Measurements from ENCODE around the gene ATG2B. TPM values are rescaled to one million over a fixed set of nuclear protein-coding genes. Genes with fewer than 3 reads are reported as not detected.

Gene ATG2B
- total RNA-seq, 1 donor from 2014 or later = 10.0 TPM

DNA sequence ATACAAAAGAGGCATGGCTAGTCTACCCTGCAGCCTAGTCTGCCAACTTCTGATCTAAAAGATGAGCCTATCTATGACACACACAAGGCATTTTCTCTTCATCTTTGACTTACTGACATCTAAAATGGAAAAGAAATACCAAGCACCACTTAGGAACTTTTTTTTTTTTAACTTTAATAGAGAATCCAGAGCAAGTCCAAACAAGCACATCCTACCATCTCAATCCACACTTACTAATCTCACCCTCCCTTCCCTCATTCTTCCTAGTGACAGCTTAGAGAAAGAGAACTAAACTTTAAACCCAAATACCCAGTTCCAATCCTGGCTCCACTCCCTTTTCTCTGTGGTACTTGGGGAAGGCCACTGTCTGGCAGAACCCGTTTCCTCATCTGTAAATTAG lies 75.3 kb downstream of the ATG2B start:
- peaks cover 76% of the 10 kb centered on the region for H3K36me3 ChIP-seq
- TF ChIP-seq, protein P1, sequence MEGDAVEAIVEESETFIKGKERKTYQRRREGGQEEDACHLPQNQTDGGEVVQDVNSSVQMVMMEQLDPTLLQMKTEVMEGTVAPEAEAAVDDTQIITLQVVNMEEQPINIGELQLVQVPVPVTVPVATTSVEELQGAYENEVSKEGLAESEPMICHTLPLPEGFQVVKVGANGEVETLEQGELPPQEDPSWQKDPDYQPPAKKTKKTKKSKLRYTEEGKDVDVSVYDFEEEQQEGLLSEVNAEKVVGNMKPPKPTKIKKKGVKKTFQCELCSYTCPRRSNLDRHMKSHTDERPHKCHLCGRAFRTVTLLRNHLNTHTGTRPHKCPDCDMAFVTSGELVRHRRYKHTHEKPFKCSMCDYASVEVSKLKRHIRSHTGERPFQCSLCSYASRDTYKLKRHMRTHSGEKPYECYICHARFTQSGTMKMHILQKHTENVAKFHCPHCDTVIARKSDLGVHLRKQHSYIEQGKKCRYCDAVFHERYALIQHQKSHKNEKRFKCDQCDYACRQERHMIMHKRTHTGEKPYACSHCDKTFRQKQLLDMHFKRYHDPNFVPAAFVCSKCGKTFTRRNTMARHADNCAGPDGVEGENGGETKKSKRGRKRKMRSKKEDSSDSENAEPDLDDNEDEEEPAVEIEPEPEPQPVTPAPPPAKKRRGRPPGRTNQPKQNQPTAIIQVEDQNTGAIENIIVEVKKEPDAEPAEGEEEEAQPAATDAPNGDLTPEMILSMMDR (IDR thresholded peaks at IDR 0.05; ENCODE audit: borderline replicate concordance) = no peak
- no peak for DNase-seq
- intact Hi-C loops (cut with micrococcal nuclease) = no loop called here
- H3K9me3 ChIP-seq (replicated peaks) = no peaks in the 10 kb centered on the region
- H3K4me3 ChIP-seq = no peak overlapping the region
- H3K27ac ChIP-seq (replicated peaks) = no peak overlapping the region
- peaks cover 15% of the 10 kb centered on the region for H3K4me1 ChIP-seq
- no peaks in the 10 kb centered on the region for H3K27me3 ChIP-seq (ENCODE audit: low read depth)

DNA sequence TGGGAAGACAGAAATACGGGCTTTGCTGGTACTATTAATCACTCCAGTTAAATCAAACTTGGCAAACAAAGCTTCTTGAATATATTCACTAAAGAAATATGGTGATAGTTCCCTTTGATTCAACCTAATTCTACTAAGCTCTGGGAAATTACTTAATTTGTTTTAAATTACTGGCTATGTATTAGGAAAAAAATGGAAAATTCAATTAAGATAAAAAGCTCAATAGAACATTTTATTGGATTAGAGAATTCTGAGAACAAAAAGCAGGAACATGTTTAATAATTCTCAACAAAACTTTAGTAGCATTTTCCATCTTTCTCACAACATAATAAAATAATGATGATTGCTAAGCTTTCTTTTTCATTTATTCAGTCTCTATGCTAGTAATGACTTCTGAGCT lies 76.9 kb downstream of the ATG2B start:
- H3K4me3 ChIP-seq = no peak overlapping the region
- peak overlapping the region; percentile 18 for H3K27ac ChIP-seq (replicated peaks)
- no peaks in the 10 kb centered on the region for H3K9me3 ChIP-seq (replicated peaks)
- no peaks in the 10 kb centered on the region for H3K27me3 ChIP-seq (ENCODE audit: low read depth)
- TF ChIP-seq, protein P1 (IDR thresholded peaks at IDR 0.05; ENCODE audit: borderline replicate concordance) = no peak
- peaks cover 81% of the 10 kb centered on the region for H3K36me3 ChIP-seq
- DNase-seq = no peak
- peaks cover 19% of the 10 kb centered on the region for H3K4me1 ChIP-seq
- intact Hi-C loops (cut with micrococcal nuclease) = no loop called here

DNA sequence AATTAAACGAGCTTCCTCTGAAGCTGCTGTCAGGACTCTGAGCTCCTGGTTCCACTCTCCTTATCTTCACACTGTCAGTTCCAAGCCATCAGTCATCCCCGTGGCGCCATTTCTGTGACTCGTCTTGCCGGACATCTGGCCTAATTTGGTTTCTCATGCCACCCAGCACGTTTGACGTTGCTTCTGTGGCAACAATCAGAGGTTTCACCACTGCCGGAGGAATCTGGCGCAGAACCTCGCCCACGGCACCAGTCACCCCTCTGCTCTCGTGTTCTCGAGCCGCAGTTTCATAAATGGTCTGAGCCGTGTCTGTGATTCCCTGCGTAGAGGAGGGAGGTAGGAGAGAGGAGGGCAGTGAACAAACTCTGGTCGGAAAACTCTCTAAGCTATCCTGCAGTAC lies 77.5 kb downstream of the ATG2B start:
- intact Hi-C loops (cut with micrococcal nuclease) = no loop called here
- H3K4me1 ChIP-seq = peaks cover 19% of the 10 kb centered on the region
- peaks cover 79% of the 10 kb centered on the region for H3K36me3 ChIP-seq
- TF ChIP-seq, protein P1 (IDR thresholded peaks at IDR 0.05; ENCODE audit: borderline replicate concordance) = no peak
- peak overlapping the region; percentile 6 for H3K4me3 ChIP-seq
- peak overlapping the region; percentile 18 for H3K27ac ChIP-seq (replicated peaks)
- DNase-seq = peak; percentile 18
- H3K9me3 ChIP-seq (replicated peaks) = no peaks in the 10 kb centered on the region
- H3K27me3 ChIP-seq (ENCODE audit: low read depth) = no peaks in the 10 kb centered on the region

DNA sequence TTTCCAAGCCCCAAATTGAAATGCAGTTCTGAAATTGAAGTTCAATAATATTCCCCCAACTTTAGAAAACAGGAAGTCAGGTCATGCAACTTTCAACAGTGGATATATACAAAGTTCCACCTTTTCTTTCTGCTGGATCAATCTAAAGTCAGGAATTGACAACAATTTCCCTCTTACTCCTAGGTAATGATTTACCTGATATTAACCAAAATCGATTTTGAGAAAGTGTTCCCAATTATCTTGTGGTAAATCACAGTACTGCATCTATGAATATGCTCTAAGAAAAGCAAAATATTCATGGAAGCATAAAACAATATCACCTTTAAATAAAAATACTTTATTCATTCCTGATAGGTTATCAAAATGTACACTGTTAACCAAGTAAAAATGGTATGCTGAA lies 78.7 kb downstream of the ATG2B start:
- Histone ChIP-seq H3K4me1 (peaks cover 19% of the 10 kb centered on the region), H3K27ac (replicated peaks) (no peak overlapping the region), H3K36me3 (peaks cover 67% of the 10 kb centered on the region), H3K9me3 (replicated peaks) (no peaks in the 10 kb centered on the region), H3K4me3 (no peak overlapping the region), H3K27me3 (ENCODE audit: low read depth) (no peaks in the 10 kb centered on the region)
- TF ChIP-seq, protein P1 (IDR thresholded peaks at IDR 0.05; ENCODE audit: borderline replicate concordance) = no peak
- intact Hi-C loops (cut with micrococcal nuclease) = no loop called here
- DNase-seq = no peak

DNA sequence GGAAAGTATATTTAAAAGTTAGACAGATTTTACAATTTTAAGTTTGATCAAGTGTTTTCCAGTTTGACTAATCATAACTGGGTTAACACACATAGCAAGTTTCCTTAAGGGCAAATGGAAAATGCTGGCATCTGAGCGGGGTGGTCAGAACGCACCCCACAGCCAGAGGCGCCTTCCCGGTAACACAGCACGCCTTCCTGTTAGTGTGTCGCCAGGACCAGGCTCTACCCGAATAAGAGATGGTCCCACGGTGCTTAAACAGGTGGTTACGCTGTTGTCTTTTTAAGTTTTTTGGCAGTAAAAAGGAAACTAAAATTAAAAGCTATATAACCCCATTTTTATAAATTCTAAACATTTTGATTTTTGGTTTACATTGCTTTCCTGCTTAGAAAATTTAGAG lies 79.1 kb downstream of the ATG2B start:
- TF ChIP-seq, protein P1 (IDR thresholded peaks at IDR 0.05; ENCODE audit: borderline replicate concordance) = no peak
- no peak overlapping the region for H3K27ac ChIP-seq (replicated peaks)
- H3K27me3 ChIP-seq (ENCODE audit: low read depth) = no peaks in the 10 kb centered on the region
- peaks cover under 1% of the 10 kb centered on the region for H3K9me3 ChIP-seq (replicated peaks)
- H3K36me3 ChIP-seq = peaks cover 62% of the 10 kb centered on the region
- peaks cover 19% of the 10 kb centered on the region for H3K4me1 ChIP-seq
- no peak for DNase-seq
- intact Hi-C loops (cut with micrococcal nuclease) = no loop called here
- H3K4me3 ChIP-seq = no peak overlapping the region

DNA sequence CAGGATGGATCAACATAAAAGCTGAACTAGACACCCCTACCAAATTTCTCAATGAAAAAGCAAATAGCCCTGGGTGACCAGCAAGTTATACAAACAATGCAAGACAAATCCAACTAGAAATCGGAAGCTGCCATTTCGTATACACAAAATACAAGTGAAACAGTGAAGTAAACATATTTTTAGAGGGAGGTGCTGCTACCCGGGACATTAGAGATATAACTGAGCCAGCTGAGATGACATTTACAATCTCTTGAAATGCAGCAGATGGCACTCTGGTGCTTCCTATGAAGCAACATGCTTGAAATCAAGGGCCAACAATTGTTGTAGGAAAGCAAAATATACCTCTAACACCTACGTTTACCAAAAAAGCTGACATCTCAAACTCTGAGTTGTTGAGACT lies 81.7 kb downstream of the ATG2B start:
- Histone ChIP-seq H3K9me3 (replicated peaks) (peaks cover 18% of the 10 kb centered on the region), H3K36me3 (peaks cover 47% of the 10 kb centered on the region), H3K27me3 (ENCODE audit: low read depth) (no peaks in the 10 kb centered on the region), H3K4me1 (peaks cover 12% of the 10 kb centered on the region), H3K27ac (replicated peaks) (no peak overlapping the region), H3K4me3 (no peak overlapping the region)
- DNase-seq = no peak
- intact Hi-C loops (cut with micrococcal nuclease) = no loop called here
- TF ChIP-seq, protein P1 (IDR thresholded peaks at IDR 0.05; ENCODE audit: borderline replicate concordance) = no peak

Measured in left ventricle myocardium inferior (tissue), 1 donor.